Measurements from ENCODE around the gene SIN3B.

GRCh38 chr19:16868423-16869130 is 39.4 kb downstream of the SIN3B start:
- TF ChIP-seq, protein P1, sequence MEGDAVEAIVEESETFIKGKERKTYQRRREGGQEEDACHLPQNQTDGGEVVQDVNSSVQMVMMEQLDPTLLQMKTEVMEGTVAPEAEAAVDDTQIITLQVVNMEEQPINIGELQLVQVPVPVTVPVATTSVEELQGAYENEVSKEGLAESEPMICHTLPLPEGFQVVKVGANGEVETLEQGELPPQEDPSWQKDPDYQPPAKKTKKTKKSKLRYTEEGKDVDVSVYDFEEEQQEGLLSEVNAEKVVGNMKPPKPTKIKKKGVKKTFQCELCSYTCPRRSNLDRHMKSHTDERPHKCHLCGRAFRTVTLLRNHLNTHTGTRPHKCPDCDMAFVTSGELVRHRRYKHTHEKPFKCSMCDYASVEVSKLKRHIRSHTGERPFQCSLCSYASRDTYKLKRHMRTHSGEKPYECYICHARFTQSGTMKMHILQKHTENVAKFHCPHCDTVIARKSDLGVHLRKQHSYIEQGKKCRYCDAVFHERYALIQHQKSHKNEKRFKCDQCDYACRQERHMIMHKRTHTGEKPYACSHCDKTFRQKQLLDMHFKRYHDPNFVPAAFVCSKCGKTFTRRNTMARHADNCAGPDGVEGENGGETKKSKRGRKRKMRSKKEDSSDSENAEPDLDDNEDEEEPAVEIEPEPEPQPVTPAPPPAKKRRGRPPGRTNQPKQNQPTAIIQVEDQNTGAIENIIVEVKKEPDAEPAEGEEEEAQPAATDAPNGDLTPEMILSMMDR (IDR thresholded peaks at IDR 0.05; ENCODE audit: low read length), result no peak
- TF ChIP-seq EZH2 (IDR thresholded peaks at IDR 0.05; ENCODE audit: borderline replicate concordance, low read length), result no peak
